HEK293 (cell line): Measurements from ENCODE around the gene FAM229A.

Experiments used
- GLI4 ChIP-seq: fragments of 450-650 bp; formaldehyde crosslinking; IDR thresholded peaks from 2 replicates; pipeline ENCODE4 v1.5.1; 2016; ENCODE audit warnings: missing biosample characterization, missing genetic modification characterization
- GLIS1 ChIP-seq: fragments of 450-650 bp; formaldehyde crosslinking; IDR thresholded peaks from 2 replicates; pipeline ENCODE4 v1.5.1; 2016; ENCODE audit warnings: missing biosample characterization, missing genetic modification characterization
- PRDM10 ChIP-seq: fragments of 450-650 bp; formaldehyde crosslinking; IDR thresholded peaks from 2 replicates; pipeline ENCODE4 v1.5.1; 2016; ENCODE audit warnings: missing biosample characterization, missing genetic modification characterization
- PRDM6 ChIP-seq: fragments of 450-650 bp; formaldehyde crosslinking; IDR thresholded peaks from 2 replicates; pipeline ENCODE4 v1.5.1; 2017; ENCODE audit warnings: missing biosample characterization, missing genetic modification characterization
- TSHZ1 ChIP-seq: fragments of 450-650 bp; formaldehyde crosslinking; IDR thresholded peaks from 2 replicates; pipeline ENCODE4 v1.5.1; 2016; ENCODE audit warnings: missing biosample characterization, missing genetic modification characterization, borderline replicate concordance
- ZBTB17 ChIP-seq: fragments of 450-650 bp; formaldehyde crosslinking; IDR thresholded peaks from 2 replicates; pipeline ENCODE4 v1.5.1; 2016; ENCODE audit warnings: missing biosample characterization, missing genetic modification characterization
- ZBTB7A ChIP-seq: fragments of 450-650 bp; formaldehyde crosslinking; IDR thresholded peaks from 2 replicates; pipeline ENCODE4 v1.5.1; 2016; ENCODE audit warnings: low read depth, missing biosample characterization, missing genetic modification characterization
- ZNF140 ChIP-seq: fragments of 450-650 bp; formaldehyde crosslinking; IDR thresholded peaks from 2 replicates; pipeline ENCODE4 v1.5.1; 2016; ENCODE audit warnings: missing biosample characterization, missing genetic modification characterization
- ZNF148 ChIP-seq: fragments of 450-650 bp; formaldehyde crosslinking; IDR thresholded peaks from 2 replicates; pipeline ENCODE4 v1.5.0; 2017; ENCODE audit warnings: missing biosample characterization, missing genetic modification characterization, borderline replicate concordance
- ZNF157 ChIP-seq: fragments of 450-650 bp; formaldehyde crosslinking; IDR thresholded peaks from 2 replicates; pipeline ENCODE4 v1.5.1; 2016; ENCODE audit warnings: missing biosample characterization, missing genetic modification characterization
- ZNF23 ChIP-seq: fragments of 450-650 bp; formaldehyde crosslinking; IDR thresholded peaks from 2 replicates; pipeline ENCODE4 v1.5.1; 2016; ENCODE audit warnings: missing biosample characterization, missing genetic modification characterization, borderline replicate concordance
- ZNF341 ChIP-seq: fragments of 450-650 bp; formaldehyde crosslinking; IDR thresholded peaks from 2 replicates; pipeline ENCODE4; 2016; ENCODE audit warnings: low read depth, missing biosample characterization, missing genetic modification characterization
- ZNF518A ChIP-seq: fragments of 450-650 bp; formaldehyde crosslinking; conservative IDR thresholded peaks from 2 replicates; pipeline ENCODE4 v1.5.1; 2016; ENCODE audit warnings: low read depth, missing biosample characterization, missing genetic modification characterization
- ZNF521 ChIP-seq: fragments of 450-650 bp; formaldehyde crosslinking; IDR thresholded peaks from 2 replicates; pipeline ENCODE4 v1.5.1; 2017; ENCODE audit warnings: missing biosample characterization, mild to moderate bottlenecking, missing genetic modification characterization
- ZNF558 ChIP-seq: fragments of 450-650 bp; formaldehyde crosslinking; IDR thresholded peaks from 2 replicates; pipeline ENCODE4 v1.5.1; 2016; ENCODE audit warnings: missing biosample characterization, missing genetic modification characterization
- ZNF664 ChIP-seq: fragments of 450-650 bp; formaldehyde crosslinking; IDR thresholded peaks from 2 replicates; pipeline ENCODE4 v1.5.1; 2016; ENCODE audit warnings: missing biosample characterization, missing genetic modification characterization
- ZNF701 ChIP-seq: fragments of 450-650 bp; formaldehyde crosslinking; IDR thresholded peaks from 2 replicates; pipeline ENCODE4 v1.5.1; 2016; ENCODE audit warnings: missing biosample characterization, missing genetic modification characterization
- ZSCAN16 ChIP-seq: fragments of 450-650 bp; formaldehyde crosslinking; IDR thresholded peaks from 2 replicates; pipeline ENCODE4 v1.5.1; 2016; ENCODE audit warnings: missing biosample characterization, missing genetic modification characterization
- ZSCAN30 ChIP-seq: fragments of 450-650 bp; IDR thresholded peaks from 2 replicates; pipeline ENCODE4 v1.5.1; 2018; ENCODE audit warnings: missing biosample characterization, mild to moderate bottlenecking, missing genetic modification characterization, moderate library complexity
- ZSCAN4 ChIP-seq: fragments of 450-650 bp; formaldehyde crosslinking; IDR thresholded peaks from 2 replicates; pipeline ENCODE4 v1.5.1; 2017; ENCODE audit warnings: missing biosample characterization, missing genetic modification characterization
- ZXDB ChIP-seq: fragments of 450-650 bp; formaldehyde crosslinking; IDR thresholded peaks from 2 replicates; pipeline ENCODE4 v1.5.1; 2016; ENCODE audit warnings: missing biosample characterization, missing genetic modification characterization

Gene FAM229A

GRCh38 chr1:32335790-32336590, 26.3 kb downstream of the FAM229A start, which contains the start of gene MARCKSL1 (continued):
- TF ChIP-seq ZNF701 (tag by site-specific recombination) (no peak), ZNF518A (no peak), ZNF140 (tag by site-specific recombination) (no peak), ZBTB17 (tag by site-specific recombination) (no peak), ZNF157 (tag by site-specific recombination) (no peak), PRDM10 (tag by site-specific recombination) (peak; percentile 61), TSHZ1 (tag by site-specific recombination) (no peak), PRDM6 (no peak), ZSCAN30 (tag by site-specific recombination) (0 out of 2 replicates have a peak, but pooled peaks have one; percentile 33), ZNF23 (tag by site-specific recombination) (no peak), ZXDB (tag by site-specific recombination) (no peak; the same call in 1 of the 2 replicates), GLI4 (tag by site-specific recombination) (no peak), ZBTB7A (tag by site-specific recombination) (0 out of 2 replicates have a peak, but pooled peaks have one; percentile 35), ZNF521 (tag by site-specific recombination) (no peak), ZNF558 (tag by site-specific recombination) (no peak), ZNF341 (tag by site-specific recombination) (no peak), ZNF664 (tag by site-specific recombination) (no peak), ZSCAN16 (tag by site-specific recombination) (no peak), ZNF148 (tag by site-specific recombination) (no peak), ZSCAN4 (tag by site-specific recombination) (no peak), GLIS1 (tag by site-specific recombination) (peak; percentile 82)
